HG03342 (cell line): ENCODE data around the gene DOCK1.

Experiments used
- ATAC-seq: cut with Tn5 transposase; IDR thresholded peaks from one replicate; pipeline ENCODE4 v1.9.1; 2021; ENCODE audit warnings: mild to moderate bottlenecking, moderate library complexity; ENCODE audit not compliant: unreplicated experiment

The DOCK1 gene

DNA sequence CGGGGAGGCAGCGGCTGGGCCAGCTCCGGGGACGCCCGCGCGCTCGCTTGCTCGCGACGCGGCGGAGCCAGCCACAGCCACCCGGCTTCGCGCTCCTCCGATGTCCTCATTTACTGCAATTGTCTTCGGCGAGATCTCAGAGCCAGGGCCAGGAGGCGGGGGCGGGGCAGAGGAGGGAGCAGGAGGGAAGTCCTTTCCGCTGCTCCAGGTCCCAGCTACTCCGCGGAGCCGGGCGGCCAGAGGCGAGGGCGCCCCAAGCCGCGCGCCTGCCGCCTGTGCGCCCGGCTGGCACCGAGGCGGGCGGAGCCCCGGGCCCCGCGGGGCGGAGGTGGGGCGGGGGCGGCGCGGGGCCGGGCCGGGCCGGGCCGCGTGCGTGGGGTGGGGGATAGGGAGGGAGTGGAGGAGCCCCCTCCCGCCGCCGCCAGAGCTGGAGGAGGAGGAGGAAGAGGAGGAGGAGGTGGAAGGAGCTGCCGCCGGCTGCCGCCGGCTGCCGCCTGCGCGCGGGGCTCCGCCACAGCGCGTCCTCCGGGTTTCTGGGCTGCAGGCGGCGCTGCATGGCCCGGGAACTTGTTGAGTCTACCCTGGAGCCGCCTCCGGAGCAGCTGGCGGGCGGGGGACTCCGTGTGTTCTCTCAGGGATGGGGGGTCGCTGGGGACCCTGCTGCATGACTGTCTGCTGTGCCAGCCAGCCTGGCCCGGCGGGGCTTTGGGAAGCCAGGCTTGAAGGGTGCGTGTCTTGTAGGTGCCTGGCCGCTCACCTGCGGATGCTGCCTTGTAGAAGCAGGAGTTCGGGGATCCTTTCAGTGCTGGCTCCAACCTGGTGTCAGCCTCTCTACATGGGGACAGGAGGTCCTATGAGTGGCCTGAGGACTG is 291.3 kb downstream of the DOCK1 start, which contains the start of gene INSYN2A:
Gene INSYN2A (minus strand): TSS at position 310 of the 872 bp plus-strand sequence. CDS start 20,196 bp downstream, outside the sequence.
- ATAC-seq, result no peak

DNA sequence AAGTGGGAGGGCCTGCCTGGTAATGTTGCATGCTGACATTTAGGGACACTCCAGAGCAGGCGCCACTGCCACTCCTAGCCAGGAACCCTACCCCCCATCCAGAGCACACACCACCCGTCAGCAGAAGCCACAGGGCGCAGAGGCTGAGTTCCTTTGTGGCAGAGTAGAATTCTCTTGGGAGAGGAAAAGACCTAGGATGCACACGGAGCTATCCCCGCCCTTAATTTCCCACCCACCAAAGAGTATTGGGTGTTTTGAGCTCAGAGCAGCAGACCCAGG is 291.9 kb downstream of the DOCK1 start:
- ATAC-seq, result no peak

DNA sequence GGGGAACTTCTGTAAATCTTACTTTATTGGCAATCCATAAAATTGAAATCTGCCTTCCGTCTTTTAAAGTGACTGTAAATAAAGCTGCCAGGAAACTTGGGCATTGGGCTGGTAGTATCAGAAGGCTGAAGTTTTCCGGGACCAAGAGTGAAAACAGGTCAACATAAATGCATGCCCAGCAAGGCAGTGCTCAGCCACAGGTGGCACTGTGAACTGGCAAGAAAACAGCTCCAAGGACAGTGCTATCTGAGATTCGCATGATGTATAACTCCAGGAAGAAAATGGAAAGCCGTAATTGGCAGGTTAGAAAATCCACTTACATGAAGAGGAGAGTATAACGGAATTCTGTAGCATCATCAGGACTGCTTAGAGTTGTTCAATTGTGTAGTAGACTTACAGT is 293.1 kb downstream of the DOCK1 start:
- no peak for ATAC-seq

DNA sequence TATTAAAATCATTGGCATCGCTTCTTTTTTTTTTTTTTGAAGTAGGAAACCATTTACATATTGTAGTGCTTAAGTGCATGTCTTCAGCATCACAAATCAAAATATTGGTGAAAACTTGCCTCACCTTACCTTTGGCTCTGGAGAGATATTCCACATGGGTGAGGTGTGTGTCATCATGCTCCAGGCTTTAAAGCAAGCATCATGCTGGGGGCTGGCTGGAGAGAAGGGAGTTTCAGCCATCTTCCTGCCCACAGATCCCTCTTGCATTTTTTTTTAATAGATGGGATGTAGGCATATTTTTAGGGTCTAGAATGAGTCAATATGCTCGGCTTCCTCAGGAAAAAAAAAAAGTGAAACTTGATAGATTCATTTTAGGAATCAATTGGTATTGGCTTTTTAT is 293.5 kb downstream of the DOCK1 start:
- no peak for ATAC-seq

DNA sequence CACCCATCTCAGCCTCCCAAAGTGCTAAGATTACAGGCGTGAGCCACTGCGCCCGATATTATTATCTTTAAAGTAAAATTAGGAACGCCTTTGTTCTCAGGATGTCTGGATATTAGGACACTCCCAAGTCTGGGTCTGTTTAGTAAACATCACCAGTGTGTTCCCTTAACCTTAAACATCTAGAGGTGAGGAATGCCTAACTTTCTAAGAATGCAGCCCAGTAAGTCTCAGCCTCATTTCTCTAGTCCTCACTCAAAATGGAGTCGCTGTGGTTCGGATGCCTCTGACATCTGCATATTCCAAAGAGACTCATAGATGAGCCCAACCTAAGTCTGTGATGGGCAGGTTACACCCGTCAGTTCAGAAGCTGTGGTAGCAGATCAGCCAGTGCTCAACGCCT is 295.4 kb downstream of the DOCK1 start:
- no peak for ATAC-seq

DNA sequence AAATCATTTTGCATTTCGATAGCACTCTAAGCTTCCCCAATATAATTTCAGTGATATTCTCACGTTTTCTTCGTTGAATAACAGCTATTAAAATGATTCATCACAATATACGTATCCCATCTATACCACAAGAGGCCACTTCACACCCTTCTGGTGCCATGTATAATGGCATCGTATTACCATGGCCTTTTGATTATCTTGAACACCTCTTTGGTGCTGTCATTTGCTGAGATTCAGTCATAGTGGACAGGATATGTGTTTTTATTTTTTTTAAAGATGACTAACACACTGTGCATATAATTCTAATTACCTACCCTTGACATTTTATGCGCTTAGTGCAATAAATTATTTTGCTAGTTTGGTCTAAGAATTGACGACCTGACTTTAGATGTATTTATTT is 297.8 kb downstream of the DOCK1 start:
- ATAC-seq, result no peak

DNA sequence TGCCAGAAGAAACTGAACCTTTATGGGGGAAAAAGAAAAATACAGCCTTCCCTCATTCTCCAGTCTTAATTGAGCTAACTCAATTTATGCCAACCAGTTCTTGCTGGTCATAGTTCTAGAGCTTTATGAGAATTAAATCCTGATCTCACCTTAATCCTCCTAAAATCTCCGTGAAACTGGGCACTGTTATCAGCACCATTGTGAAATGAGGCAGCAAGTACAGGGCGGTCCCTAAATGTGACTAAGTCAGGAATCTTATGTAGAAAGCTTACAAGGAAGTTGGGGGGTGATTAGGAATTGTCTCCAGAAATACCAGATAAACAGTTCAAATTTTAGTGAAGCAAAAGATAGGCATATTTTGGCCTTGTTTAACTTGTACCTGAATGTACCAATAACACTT is 301.9 kb downstream of the DOCK1 start:
- ATAC-seq, result no peak

DNA sequence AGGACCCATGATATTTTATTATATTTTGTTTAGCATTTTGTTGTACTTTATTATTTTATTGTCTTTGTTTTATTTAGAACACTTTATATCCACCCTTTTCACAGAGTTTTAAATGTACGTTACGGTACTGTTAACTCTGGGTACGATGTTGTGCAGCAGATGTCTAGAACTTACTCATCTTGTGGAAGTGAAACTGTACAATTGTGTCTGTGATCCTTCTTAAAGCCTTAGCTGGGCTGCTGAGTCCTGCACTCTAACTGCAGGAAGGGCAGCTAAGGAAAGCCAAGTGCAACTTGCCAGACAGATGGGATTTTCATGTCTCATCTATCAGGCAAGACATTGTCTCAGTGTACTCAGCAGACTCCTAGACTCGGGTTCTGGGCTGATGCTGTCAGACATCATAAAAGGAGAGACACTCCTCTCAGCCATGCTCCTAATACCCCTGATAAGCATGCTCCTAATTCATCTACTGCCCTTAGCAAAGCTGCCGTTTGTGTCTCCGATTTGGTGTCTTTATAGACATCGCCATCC is 305.8 kb downstream of the DOCK1 start:
- ATAC-seq, result no peak

DNA sequence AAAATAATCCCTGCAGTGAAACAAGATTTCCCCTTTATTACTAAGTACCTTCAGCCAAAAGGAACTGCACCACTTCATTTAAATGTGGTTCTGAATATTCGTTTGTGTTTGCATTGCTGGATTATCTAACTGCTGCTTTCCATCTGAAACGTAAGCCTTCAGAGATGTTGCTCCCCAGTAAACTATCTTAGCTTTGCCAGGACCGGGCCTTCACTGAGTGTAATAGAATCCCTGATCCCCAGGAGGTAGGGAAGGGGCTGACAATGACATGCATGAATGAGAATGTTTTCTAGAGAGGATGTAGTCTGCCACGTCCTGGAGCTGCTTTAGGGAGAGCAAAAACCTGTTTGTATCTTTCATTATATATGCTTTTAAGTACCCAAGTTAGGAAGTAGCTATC is 310.6 kb downstream of the DOCK1 start:
- ATAC-seq, result no peak

DNA sequence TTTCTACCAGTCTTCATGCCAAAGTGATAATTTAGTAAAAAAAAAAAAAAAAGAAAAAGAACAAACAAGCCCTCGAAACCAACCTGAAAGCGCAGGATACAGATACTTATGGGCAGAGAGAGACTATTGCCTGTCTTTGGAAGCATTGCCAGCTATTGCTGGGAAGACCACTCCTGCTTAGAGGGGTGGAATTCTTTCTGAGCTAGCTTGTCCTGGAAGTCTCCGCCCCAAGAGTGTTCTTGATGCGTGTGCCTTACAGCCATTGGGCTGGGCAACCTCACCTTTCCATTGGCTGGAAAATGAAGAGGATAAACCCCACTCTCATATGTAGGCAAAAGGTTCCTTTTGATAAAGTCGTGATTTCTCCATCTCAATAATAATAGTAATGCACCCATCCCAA is 311.0 kb downstream of the DOCK1 start:
- ATAC-seq, result no peak

DNA sequence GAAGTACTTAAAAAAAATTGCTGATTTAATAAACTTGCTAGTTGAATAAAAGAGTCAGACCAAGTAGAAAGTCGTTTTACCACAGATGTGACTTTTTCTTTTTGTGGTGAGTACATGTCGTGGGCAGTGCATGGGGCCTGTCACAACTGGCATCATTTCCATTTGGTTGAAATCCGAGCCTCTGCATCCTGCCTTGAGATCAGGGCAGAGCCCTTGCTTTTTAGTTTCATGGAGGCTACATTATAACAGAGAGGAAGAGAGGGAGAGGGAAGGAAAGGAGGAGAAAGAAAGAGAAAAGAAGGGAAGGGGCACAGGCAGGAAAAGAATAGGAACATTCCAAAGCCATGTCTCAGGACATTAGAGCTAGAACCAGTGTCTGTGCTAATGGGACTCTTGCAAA is 311.6 kb downstream of the DOCK1 start:
- ATAC-seq, result no peak

DNA sequence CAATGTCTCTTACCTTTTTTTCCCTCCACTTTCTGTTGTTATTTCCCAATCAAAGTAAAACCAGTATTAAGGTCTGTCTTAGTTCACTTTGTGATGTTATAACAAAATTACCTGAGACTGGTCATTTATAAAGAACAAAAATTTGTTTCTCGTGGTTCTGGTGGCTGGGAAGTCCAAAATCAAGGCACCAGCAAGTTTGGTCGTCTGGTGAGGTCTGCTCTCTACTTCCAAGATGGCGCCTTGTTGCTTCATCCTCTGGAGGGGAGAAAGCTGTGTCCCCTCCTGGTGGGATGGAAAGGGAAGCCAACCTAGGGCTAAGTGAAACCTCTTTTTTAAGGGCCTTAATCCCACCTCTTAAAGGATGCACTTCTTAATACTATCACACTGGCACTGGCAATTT is 313.4 kb downstream of the DOCK1 start:
- no peak for ATAC-seq

DNA sequence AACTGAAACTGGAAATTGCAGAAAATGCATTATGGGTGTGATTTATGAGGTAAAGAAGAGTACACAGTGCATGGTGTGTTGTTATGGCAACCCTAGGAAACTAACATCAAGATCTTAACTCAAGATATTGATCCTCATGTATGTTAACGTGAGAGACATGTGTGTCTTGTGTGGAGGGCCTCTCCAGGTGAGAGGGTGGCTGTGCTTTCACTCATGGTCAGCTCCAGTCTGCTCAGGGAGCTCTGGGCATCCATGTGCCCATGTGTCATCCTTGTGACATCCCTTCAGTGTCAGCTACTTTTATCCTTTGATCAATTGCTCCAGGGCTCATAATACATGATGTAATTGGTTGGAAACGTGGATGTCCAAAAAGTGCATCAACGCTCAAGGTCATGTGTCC is 316.1 kb downstream of the DOCK1 start:
- ATAC-seq, result no peak

DNA sequence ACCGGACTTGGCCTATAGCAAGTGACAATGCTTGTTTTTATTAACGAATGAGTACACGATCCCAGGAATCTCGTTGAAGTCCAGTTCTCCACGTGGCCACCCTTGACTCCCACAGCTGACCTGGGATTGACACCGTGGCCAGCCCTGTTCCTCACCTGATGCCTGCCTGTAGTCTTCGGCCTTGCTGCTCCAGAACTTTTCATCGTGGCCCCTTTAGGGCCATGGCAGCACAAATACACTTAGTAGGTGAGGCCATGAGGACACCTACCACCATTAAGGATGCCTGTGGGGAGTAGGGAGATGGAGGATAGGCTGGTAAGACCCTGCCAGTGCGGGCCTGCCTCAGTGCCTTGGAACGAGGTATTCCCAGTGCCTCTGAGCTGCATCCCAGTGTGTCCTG is 321.8 kb downstream of the DOCK1 start:
- no peak for ATAC-seq

DNA sequence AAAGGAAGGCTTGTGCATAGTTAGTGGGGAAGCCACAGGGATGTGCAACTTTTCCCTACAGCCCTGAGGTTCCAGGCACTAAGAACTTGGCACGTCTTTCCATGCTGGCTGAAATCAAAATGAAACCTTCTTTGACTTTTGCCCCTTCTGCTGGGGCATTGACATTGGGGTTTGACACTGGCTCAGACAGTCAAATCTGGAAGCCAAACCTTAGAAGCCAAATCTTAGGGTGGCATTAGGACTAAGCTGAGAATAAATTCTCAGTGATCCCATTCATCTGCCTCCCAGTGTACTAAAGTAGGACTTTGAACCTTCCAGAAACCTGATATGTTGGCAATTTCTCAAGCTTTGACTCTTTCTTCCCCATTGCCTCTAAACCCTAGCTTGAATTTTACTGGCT is 322.4 kb downstream of the DOCK1 start:
- no peak for ATAC-seq

DNA sequence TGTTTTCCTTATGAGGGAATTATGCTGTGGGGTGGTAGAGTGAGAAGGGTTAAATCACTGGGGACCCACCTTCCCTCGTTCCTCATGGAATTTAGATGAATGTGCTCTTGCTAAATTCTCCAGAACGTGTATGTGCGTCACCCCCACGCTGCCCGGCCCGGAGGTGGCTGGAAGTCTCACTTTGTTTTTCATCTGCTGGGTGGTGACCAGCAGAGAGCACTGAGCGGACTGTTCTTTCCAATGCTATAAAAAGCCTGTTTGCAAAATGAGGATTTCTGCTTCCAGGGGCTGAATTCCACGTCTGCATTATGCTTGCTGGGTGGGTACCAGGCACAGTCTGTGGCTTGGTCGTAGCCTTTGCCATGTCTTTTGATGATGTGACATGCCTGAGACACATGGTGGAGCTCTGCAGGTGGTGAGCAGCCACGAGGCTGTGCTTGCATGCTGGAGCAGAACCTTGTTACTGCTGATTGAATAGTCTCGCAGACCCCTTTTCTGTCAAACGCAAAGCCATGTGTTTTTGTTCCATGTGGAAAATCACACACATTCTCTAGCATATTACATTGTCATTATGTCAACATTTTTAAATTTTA is 323.1 kb downstream of the DOCK1 start:
- no peak for ATAC-seq

DNA sequence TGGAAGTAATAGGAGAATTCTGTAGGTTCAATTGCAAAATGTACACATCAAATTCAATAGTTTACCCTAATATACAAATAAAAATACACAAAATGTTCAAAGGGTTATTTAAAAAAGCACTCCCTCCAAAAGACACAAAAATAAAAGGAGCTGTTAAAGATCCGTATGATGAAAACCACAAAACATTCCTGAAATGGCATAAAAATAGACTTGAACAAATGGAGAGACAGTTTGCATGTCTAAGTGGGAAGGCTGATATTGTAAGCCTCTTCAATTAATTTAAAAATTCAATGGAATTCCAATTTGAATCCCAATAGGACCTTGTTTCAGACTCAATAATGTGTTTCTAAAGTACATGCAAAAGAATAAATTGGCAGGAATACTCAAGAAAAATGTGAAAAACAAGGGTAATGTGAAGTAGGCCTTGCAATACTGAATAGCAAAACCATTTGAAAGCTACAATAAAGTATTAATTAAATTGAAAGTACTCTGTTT is 329.1 kb downstream of the DOCK1 start:
- no peak for ATAC-seq

DNA sequence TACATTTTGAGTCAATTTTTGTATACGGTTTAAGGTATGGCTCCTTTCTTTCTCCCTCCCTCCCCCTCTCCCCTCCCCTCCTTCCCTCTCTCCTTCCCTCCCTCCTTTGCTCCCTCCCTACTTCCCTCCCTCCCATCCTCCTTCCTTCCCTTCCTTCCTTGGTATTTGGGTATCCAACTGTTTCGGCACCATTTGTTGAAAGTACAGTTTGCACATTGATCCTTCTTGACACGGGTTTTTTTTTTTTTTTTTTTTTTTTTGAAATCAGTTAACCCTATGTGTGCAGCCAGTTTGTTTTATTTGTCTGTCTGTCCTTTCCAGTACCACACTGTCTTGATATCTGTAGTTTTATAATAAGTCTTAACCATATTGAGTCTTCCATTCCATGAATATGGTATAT is 331.0 kb downstream of the DOCK1 start:
- no peak for ATAC-seq

DNA sequence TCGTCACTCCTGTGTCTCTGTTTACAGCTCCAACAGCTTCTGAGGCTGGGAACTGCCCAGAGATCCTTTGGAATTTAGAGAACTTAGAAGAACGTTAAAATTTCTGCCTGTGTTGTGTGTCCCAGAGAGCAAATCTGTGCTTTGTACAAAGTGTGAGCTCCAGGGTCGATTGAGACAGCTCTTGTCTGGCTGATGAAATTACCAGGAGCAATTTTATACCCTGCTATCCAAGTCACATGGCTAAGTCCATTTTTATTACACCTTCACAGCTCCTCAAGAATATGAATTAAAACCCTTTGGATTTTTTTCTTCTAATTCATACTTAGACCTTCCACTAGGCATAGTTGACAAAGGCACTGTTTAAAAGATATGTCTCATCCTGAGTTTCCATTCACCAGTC is 337.7 kb downstream of the DOCK1 start:
- no peak for ATAC-seq

DNA sequence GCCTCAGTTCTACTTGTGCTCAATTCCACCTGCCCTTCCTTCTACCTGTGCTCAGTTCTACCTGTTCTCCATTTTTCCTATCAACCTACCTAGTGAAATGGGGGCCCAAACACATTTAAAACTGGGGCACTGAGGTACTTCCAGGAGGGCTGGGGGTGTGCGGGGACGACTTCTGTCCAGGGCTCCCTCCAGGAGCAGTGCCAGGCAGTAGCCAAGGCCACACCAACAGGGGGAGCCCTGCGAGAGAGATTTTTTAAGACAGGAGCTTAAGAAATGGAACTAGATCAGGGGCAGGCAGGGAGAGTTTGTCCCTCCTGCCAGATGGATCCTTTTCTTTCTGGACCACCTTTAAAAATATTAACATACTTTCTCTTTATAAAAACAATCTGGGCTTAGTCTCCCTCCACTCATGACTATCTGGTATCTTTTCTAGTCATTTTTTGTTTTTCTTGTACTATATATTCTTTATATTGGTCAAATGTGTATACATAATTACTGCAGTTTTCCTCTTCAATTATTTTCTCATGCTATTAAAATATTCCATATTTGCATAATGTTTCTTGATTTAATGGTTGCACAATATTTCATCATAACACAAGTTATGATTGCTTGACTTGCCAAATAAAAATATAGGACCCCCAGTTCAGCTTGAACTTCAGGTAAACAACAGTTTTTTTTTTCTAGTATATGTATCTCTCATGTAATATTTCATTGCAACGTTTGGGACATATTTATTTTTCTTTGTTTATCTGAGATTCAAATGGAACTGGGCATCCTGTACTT is 338.5 kb downstream of the DOCK1 start:
- ATAC-seq, result no peak

DNA sequence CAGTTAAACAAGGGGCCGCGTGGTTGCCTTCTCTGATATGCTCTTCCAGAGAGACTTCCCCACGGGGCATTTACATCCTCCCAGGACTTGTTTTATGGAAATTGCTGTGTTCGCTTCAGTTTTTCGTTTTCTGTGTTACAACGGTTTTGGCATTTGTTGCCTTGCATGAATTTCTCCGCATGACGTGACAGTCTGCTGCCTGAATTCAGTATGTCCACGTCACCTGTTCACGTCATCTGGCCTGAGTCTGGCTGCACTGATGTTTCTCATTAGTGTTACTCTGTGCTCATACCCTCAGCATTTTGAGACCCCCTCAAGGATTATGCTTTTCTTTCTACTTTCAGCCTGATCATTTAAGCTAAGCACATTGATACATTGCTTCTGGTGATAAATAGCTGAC is 340.2 kb downstream of the DOCK1 start:
- no peak for ATAC-seq

DNA sequence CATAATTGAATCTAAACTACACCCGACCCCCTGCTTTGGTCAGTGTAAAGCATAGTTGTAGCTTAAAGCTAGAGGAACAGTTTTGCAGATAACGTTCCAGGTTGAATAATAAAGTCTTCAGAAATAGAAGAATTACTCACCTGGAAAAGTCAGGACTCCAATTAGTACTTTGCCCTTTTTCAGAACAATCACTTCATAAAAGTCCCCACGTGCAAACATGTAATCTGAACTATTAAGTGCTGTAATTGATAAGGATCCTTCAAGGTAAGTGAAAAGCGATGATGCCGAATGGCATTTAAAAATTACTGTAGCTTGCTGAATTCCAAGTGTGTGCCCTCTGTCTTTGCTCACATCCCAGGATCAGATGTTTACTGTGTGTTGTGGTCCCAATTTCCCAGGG is 344.8 kb downstream of the DOCK1 start:
- ATAC-seq, result no peak
